Neuron (in vitro differentiated cells): ENCODE measurements around the gene TRHDE.
"Not testable (repeated sequence)": the region's sequence is repeated elsewhere in the genome, so short reads cannot be mapped to it uniquely, and the experiment has no call there.

Source experiments
- H2AFZ ChIP-seq: one replicate; pipeline ENCODE4 v1.6.1; 2013; ENCODE audit warnings: low read depth, mild to moderate bottlenecking, inconsistent platforms, low read length, moderate library complexity
- H3K27me3 ChIP-seq: one replicate; pipeline ENCODE4 v1.6.1; 2013; ENCODE audit warnings: low read length; ENCODE audit not compliant: insufficient read depth
- H3K36me3 ChIP-seq: one replicate; pipeline ENCODE4 v1.6.1; 2013; ENCODE audit warnings: low read length; ENCODE audit not compliant: insufficient read depth
- H3K4me1 ChIP-seq: one replicate; pipeline ENCODE4 v1.6.1; 2013; ENCODE audit warnings: low read length; ENCODE audit not compliant: insufficient read depth
- H3K4me3 ChIP-seq: 2 replicates; pipeline ENCODE4 v1.5.1; 2013; ENCODE audit warnings: mild to moderate bottlenecking, low read length, moderate library complexity
- H3K9me3 ChIP-seq: one replicate; pipeline ENCODE4 v1.6.1; 2013; ENCODE audit warnings: low read length

The TRHDE gene

DNA sequence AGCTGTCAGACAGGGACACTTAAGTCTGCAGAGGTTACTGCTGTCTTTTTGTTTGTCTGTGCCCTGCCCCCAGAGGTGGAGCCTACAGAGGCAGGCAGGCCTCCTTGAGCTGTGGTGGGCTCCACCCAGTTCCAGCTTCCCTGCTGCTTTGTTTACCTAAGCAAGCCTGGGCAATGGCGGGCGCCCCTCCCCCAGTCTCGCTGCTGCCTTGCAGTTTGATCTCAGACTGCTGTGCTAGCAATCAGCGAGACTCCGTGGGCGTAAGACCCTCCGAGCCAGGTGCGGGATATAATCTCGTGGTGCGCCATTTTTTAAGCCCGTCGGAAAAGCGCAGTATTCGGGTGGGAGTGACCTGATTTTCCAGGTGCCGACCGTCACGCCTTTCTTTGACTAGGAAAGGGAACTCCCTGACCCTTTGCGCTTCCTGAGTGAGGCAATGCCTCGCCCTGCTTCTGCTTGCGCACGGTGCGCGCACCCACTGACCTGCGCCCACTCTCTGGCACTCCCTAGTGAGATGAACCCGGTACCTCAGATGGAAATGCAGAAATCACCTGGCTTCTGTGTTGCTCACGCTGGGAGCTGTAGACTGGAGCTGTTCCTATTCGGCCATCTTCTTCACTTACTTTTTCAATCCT is 248.0 kb downstream of the TRHDE start:
- not testable (repeated sequence) for H3K27me3 ChIP-seq, H2AFZ ChIP-seq, H3K9me3 ChIP-seq, H3K4me3 ChIP-seq, H3K4me1 ChIP-seq, H3K36me3 ChIP-seq

DNA sequence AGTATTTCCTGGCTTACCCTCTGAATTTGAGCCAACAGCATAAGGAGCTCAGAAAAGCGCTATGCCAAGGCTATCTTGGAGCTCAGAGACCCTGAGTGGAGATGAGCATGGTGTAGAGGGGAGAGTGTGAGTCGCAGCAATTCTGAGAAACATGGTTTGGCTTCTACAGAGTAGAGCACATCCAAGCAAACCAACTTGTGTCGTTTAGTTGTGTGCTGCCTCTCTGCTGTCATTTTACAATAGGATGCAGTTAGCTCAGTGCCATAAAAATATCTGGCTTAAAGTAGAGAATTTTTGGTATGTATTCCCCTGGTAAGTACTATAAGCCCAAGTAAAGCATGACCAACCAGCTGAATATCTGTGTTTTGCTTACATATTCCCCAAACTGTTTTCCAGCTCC is 249.2 kb downstream of the TRHDE start:
- H3K9me3 ChIP-seq: no peaks in the 10 kb centered on the region

DNA sequence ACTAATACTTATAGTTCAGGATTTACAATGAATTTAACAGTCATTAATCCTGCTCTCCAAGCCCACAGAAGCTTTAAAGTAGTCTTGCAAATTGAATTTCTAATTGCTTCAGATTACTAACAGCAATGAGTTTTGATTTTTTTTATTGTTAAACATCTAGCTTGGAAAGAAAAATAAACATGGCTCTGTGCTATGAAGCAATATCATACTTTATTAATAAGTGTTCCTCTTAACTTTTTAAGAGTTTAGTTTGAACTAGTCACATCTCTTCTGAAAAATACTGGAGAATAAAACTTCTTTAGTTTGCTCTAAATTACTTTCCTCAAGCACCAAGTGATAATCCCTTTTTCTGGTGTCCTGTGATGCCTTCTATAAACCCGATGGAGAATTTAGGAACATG is 250.2 kb downstream of the TRHDE start:
- Histone ChIP-seq H3K4me3 (no peak overlapping the region), H3K36me3 (no peaks in the 10 kb centered on the region), H3K4me1 (no peaks in the 10 kb centered on the region), H3K27me3 (no peaks in the 10 kb centered on the region), H2AFZ (no peak overlapping the region), H3K9me3 (no peaks in the 10 kb centered on the region)

More for the DNA sequence above, 249.2 kb downstream of the TRHDE start:
- H2AFZ ChIP-seq: no peak overlapping the region
- no peak overlapping the region for H3K4me3 ChIP-seq
- no peaks in the 10 kb centered on the region for H3K4me1 ChIP-seq
- no peaks in the 10 kb centered on the region for H3K36me3 ChIP-seq
- no peaks in the 10 kb centered on the region for H3K27me3 ChIP-seq

DNA sequence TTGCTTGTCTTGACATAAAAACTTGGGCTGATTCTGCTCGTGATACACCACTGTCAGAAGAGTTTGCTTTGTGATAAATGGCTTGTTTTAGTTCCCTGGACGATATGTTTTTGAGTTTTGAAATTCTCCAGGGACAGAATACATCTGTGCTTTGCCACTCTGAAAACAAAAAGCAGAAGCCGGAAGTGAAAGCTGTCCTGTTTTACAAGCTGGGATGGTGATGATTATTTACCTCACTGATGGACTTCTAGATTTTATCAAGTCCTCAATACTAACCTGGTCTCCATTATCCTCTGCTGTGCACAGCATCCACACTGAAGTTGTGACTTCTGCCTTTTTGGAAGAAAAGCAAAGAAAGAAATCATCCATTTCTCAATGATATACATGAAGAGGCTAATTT is 251.6 kb downstream of the TRHDE start:
- Histone ChIP-seq H3K36me3 (no peaks in the 10 kb centered on the region), H2AFZ (no peak overlapping the region), H3K27me3 (no peaks in the 10 kb centered on the region), H3K4me1 (no peaks in the 10 kb centered on the region), H3K4me3 (no peak overlapping the region), H3K9me3 (no peaks in the 10 kb centered on the region)

DNA sequence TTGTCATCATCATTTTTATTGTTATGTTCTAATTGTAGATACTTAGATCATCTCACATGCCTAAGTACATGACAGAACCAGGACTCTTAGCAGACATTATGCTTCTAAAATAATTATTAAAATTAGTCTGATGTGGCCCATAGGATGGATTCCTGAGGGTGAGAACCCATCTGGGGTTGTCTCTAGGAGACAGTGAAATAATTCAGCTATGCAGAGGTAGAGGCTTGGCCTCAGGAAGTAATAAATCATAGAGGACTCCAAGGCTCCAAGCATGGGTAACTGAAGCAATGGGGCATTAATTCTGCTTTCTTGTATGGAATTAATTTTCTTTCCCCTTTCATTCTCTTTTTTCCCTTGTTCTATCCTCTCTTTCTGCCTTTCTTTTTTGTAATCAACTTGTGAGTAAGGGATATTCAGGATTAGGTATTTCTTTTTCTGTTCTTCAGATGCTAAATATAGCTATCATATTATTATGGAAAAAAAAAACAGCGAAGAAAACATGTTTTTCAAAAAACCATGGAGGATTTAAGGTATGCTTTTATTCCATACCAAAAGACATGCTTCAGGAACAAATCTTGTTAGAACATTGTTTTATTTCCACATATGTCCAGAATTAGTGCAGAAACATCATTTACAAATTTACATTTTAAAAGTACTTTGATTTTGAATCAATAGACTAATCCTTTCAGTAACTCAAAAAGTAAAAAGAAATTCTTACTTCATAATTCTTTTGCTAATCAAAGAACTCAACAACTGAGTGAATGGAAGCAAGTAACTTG is 263.2 kb downstream of the TRHDE start:
- H3K9me3 ChIP-seq: no peaks in the 10 kb centered on the region
- no peak overlapping the region for H2AFZ ChIP-seq
- H3K36me3 ChIP-seq: no peaks in the 10 kb centered on the region
- no peak overlapping the region for H3K4me3 ChIP-seq
- H3K27me3 ChIP-seq: no peaks in the 10 kb centered on the region
- H3K4me1 ChIP-seq: peaks cover 2% of the 10 kb centered on the region

DNA sequence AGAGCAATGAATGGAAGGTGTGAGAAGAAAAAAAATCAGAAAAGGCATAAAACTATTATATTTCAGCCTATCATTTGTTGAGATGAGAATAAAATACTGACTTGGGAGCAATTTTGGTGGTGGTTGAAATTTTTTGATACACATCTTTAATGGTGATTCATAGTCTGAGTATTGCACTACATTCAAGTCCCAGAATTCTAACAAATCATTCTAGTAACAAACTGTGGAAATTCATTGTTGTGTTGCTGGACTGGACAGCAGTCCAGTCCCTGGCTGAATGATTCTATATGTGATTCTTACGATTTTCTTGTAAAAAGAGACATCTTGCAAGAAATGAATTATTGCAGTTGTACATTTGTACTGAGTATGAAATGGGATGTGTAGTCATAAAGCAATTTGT is 268.6 kb downstream of the TRHDE start:
- Histone ChIP-seq H2AFZ (no peak overlapping the region), H3K4me3 (no peak overlapping the region), H3K36me3 (no peaks in the 10 kb centered on the region), H3K27me3 (no peaks in the 10 kb centered on the region), H3K9me3 (no peaks in the 10 kb centered on the region), H3K4me1 (peaks cover 3% of the 10 kb centered on the region)

DNA sequence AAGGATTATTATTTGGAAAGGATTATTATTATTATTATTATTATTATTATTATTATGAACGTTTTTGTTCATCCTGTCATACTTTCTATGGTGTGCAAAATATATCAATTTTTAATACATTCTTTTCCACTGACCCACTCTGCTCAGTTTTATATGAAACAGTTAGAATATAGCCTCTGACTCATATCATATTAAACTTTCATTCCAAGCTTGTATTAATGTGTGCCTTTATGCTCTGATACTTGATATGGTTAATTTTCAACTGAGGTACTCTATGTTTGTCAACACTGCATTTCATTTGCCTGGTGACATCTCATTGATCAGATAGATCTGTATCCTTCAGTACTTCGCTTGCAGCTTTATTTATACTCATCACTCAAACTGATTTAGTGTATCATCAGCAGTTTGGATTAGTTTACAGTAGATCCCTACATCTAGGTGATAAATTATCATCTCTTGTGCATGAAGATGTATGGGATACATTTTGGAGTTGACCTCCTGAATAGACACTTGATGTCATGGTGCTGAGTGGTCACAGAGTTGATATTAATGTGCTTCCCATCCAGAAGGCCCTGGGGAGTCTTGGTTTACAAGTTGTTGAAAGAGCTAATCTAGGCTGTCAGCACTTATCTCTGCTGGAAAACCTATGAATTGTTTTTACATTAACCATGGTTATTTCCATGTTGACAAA is 271.8 kb downstream of the TRHDE start:
- H2AFZ ChIP-seq: no peak overlapping the region
- H3K36me3 ChIP-seq: no peaks in the 10 kb centered on the region
- no peaks in the 10 kb centered on the region for H3K9me3 ChIP-seq
- peaks cover 3% of the 10 kb centered on the region for H3K4me1 ChIP-seq
- no peak overlapping the region for H3K4me3 ChIP-seq
- no peaks in the 10 kb centered on the region for H3K27me3 ChIP-seq

DNA sequence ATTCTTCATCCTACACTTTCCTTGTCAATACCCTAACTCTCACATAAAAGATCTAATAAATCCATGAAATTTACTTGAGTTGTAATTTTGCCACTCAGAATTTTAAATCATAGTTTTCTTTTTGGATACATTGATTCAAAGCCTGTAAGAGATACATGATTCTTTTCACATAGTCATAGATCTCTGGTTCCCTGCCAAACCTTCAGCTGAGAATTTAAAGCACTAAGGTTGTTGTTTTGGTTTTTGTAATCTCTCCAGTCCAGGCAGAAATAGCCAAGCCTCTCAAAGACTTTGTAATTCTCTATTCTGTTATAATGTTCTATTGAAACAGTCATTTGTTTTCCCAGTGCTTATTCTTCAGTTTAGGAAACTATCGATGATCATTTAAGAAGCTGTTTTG is 273.9 kb downstream of the TRHDE start:
- Histone ChIP-seq H3K36me3 (no peaks in the 10 kb centered on the region), H3K9me3 (no peaks in the 10 kb centered on the region), H3K4me1 (peaks cover 3% of the 10 kb centered on the region), H3K4me3 (no peak overlapping the region), H2AFZ (no peak overlapping the region), H3K27me3 (no peaks in the 10 kb centered on the region)

DNA sequence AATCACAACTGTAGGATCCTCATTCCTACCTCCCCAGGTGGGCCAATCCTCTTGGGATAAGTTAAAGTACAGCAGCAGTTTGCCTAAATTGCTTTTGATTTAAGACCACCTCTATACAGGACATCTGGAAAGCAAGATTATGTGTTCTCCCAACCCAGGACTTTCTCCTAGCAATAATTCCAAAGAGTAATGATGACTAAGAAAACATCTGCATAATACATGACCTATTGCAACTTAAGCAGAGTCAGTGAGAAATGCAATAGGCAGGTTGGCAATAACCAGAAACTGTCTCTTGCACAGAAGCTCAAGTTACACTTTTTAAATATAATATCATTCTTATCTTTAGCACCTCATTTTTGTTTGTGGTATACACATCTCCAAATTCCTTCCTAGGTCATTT is 275.4 kb downstream of the TRHDE start:
- Histone ChIP-seq H2AFZ (no peak overlapping the region), H3K4me3 (no peak overlapping the region), H3K27me3 (no peaks in the 10 kb centered on the region), H3K9me3 (no peaks in the 10 kb centered on the region), H3K36me3 (no peaks in the 10 kb centered on the region), H3K4me1 (peaks cover 3% of the 10 kb centered on the region)

DNA sequence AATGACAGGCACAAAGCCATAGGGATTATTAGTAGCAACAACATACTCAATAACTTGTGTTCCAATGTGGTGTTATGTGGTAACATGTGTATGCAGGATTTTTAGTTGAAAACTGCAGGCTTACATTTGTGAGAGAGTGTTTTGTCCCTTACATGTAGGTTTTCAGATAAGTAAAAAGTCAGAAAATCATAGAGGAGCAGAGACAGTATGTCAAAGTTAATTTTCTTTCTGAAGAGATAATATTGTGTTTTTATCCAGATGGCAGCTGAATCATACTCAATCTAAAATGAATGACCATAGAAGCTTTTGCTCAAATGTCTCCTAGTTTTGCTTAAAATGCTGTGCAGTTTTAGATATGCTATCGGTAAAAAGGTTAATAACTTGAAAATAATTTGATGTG is 277.0 kb downstream of the TRHDE start:
- H2AFZ ChIP-seq: no peak overlapping the region

DNA sequence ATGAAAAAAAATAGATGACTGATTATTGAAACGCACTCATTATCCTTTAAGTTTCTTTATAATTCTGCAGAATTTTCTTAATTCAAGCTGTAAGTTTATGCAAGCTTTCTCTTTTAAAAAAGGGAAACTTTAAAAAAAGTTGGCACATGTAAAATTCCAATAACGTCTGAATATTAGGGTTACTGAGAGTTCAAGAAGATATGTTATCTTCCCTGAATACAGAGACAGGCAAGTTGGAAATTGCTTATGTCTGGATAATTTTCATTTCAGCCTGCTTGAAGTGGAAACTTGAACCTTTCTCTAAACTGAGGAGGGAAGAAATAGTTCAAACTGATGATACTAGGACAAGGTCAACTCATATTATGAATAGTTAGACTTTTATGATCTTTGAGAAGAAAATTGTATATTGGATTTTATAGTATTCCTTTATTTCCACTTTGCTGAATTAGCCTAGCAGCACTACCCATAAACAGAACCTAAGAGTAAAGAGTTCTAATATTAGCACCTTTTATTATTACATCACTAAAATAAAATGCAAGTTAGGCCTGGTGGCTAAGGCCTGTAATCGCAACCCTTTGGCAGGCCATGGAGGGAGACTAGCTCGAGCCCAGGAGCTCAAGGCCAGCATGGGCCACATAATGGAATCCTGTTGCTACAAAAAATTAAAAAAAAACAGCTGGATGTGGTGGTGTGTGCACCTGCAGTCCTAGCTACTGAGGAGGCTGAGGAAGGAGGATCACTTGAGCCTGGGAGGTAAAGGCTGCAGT is 288.0 kb downstream of the TRHDE start:
- Histone ChIP-seq H3K27me3 (no peaks in the 10 kb centered on the region), H3K4me1 (no peaks in the 10 kb centered on the region), H2AFZ (no peak overlapping the region), H3K36me3 (no peaks in the 10 kb centered on the region), H3K9me3 (no peaks in the 10 kb centered on the region), H3K4me3 (no peak overlapping the region)

More for the DNA sequence above, 277.0 kb downstream of the TRHDE start:
- Histone ChIP-seq H3K27me3 (no peaks in the 10 kb centered on the region), H3K36me3 (no peaks in the 10 kb centered on the region), H3K9me3 (no peaks in the 10 kb centered on the region), H3K4me1 (no peaks in the 10 kb centered on the region), H3K4me3 (no peak overlapping the region)

DNA sequence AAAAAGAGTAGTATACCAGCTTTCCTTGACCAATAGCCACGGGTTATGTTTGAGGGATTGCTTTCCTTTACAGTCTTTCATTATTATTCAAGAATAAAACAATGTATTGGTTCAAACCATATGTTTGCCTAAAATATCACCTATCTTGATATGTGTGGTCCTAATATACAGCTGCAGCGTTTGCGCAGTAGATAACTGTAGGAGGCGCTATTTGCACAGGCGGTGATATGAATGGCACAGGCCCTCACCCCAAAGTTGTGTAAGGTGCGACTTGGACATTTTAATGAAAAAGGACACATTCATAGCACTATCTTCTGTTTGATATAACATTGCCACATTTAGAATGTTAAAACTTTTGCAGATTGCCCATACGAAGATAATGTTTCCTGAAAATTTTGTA is 298.4 kb downstream of the TRHDE start:
- H3K27me3 ChIP-seq: no peaks in the 10 kb centered on the region
- no peak overlapping the region for H2AFZ ChIP-seq
- H3K4me1 ChIP-seq: no peaks in the 10 kb centered on the region
- H3K4me3 ChIP-seq: no peak overlapping the region
- H3K36me3 ChIP-seq: no peaks in the 10 kb centered on the region
- H3K9me3 ChIP-seq: no peaks in the 10 kb centered on the region

DNA sequence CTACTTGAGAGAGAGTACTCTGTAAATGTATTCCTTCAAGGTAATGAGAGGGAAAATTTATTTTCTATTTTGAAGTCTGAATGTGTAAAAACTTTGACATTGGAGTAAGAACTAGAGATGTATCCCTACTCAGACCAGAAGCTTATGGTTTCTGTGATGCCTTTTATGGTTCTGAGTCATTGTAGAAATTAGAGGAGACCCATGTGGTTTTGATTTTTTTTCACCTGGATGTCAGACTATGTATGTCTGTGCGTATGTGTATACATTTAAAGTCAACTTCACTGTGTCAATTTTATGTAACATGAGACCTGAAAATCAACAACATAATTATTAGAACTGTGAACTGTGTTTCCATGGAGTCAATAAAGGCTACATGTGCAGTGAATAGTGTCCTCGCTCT is 302.0 kb downstream of the TRHDE start:
- no peaks in the 10 kb centered on the region for H3K9me3 ChIP-seq
- H3K27me3 ChIP-seq: no peaks in the 10 kb centered on the region
- no peak overlapping the region for H2AFZ ChIP-seq
- no peak overlapping the region for H3K4me3 ChIP-seq
- H3K4me1 ChIP-seq: no peaks in the 10 kb centered on the region
- H3K36me3 ChIP-seq: no peaks in the 10 kb centered on the region
